GM21381 (cell line): ENCODE data around the gene REXO2.

ENCODE experiments used
- ATAC-seq: cut with Tn5 transposase; IDR thresholded peaks from one replicate; pipeline ENCODE4 v1.9.1; 2021; ENCODE audit warnings: mild to moderate bottlenecking, moderate library complexity; ENCODE audit not compliant: unreplicated experiment

Gene REXO2

DNA sequence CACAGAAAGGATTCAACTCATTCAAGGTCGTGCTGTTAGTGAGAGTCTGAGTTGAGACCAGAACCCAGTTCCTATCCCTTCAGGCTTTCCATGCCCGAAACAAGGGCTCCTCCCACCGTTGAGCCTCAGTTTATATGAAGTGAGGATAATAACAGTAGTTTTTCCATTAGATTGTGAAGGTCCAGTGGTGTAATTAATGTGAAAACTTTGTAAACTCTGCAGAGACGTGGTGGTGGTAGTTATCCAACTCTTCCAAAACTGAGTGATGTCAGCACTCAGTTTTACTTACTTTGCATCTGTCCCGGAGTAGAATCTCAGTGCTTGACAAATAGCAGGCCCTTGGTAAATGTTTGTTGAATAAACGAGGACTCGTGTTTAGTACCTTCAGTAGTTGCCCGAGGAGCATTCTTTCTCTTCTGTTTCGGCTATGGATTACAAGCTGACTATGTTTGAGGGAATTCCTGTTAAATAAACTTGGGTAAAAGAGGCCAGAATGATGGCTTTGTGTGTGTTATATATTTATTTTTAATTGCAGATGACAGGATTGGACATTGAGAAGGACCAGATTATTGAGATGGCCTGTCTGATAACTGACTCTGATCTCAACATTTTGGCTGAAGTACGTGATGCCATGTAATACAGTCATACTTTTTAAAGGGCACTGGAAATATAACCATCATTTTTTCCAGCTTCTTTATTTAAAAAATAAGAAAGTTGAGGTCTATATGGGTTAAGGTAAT, 1.0 kb downstream of the REXO2 start:
- ATAC-seq = no peak

GRCh38 chr11:114440971-114441763, 1.9 kb downstream of the REXO2 start:
- no peak for ATAC-seq

- ATAC-seq = no peak
Measured at GRCh38 chr11:114441921-114442320, 2.7 kb downstream of the REXO2 start.

- ATAC-seq = no peak
Measured at GRCh38 chr11:114442536-114442935, 3.3 kb downstream of the REXO2 start.

DNA sequence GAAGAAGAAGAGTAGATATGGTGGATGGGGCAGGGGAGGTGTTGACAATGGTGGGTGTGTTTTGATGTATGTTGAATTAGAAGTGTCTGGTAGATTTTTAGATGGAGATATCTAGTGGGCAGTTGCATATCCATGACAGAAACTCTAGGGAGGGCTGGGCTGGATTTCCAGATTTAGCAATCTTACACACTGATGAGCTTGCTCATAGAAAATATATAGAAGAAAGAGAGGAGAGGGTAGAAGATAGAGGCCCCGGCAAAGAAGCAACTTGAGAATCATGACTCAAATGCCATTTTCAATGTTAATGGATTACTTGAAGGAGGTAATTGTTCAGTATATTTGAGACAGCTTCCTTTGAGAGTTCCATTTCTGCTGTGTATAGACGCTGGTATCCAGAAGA, 8.2 kb downstream of the REXO2 start:
- no peak for ATAC-seq

DNA sequence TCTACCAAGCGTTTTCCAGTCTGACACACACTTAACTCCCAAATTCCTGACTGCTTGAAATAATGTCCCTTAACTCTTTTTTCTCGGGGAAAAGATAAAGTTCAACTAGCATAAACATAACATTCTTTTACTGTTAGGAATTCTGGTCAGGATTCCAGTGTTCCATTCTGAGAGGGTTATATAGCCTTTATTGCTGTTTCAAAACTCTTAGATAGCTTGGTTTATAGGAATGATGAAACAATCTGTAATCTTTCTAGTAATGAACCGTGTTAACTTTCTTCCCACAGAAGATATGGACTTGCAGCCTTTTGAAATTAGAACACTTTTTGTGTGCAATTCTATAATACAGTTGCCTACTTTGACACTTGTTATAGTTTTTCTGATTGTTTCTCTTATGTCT, 8.6 kb downstream of the REXO2 start:
- ATAC-seq = no peak

- ATAC-seq = no peak
Measured at GRCh38 chr11:114448749-114449482, 9.6 kb downstream of the REXO2 start.

DNA sequence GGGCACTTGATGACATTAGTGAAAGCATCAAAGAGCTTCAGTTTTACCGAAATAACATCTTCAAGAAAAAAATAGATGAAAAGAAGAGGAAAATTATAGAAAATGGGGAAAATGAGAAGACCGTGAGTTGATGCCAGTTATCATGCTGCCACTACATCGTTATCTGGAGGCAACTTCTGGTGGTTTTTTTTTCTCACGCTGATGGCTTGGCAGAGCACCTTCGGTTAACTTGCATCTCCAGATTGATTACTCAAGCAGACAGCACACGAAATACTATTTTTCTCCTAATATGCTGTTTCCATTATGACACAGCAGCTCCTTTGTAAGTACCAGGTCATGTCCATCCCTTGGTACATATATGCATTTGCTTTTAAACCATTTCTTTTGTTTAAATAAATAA, 10.6 kb downstream of the REXO2 start:
- no peak for ATAC-seq

- no peak for ATAC-seq
Measured at GRCh38 chr11:114452399-114452798, 13.1 kb downstream of the REXO2 start.

GRCh38 chr11:114463999-114464398, 24.7 kb downstream of the REXO2 start:
- ATAC-seq = no peak

GRCh38 chr11:114466742-114467141, 27.5 kb downstream of the REXO2 start:
- no peak for ATAC-seq

- no peak for ATAC-seq
Measured at GRCh38 chr11:114472661-114473060, 33.4 kb downstream of the REXO2 start.

DNA sequence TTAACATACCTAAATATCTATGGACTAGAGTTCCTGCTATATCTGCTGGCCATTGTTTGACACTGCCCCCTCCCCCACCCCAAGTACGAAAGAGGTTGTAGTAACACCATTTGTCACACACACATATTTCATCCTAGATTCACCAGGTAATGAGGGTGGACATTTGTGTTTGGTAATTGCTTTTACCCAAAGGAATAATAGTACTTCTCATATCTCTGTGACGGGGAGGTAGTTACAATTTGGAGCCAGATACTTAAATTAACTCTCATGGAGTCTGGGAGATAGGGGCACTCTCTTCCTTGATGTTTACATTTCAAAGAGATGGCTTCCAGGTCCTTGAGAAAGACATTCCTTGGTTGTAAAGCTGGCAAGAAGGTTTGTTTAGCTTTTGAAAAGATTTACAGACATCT, 38.7 kb downstream of the REXO2 start:
- ATAC-seq = no peak

DNA sequence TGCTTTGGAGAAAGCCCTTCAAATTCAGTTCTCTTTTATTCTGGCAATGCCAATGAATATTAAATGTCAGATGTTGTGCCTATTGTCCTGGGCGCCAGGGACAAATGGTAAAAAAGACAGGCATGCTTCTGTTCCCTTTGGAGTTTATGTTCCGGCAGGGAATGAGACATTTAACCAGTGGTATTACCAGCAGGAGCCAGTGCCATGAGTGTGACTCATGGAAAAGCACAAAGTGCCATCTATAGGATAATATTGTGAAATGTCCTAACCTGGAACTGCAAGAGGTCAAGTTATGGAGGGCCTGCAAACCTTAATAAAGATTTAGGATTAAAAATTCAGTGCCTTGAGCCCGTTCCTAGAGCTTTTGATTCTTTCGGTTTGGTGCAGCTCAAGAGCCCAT, 39.5 kb downstream of the REXO2 start:
- no peak for ATAC-seq

DNA sequence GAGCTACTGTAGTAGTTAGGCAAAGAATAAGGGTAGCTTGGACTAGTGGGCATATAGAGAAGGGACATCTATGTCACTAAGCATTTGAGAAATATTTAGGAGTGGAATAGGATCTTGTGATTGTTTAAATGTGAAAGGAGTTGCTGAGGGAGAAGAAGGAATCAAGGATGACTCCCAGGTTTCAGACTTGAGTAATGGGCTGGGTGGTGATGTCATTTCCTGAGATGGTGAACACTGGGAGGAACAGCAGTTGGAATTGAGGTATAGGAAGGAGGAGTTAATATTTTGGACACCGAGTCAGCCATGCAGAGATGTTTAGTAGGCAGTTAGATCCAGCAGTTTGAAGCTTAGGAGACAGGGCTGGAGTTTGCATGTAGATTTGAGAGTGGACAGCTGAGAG, 40.1 kb downstream of the REXO2 start:
- no peak for ATAC-seq

GRCh38 chr11:114482114-114482513, 42.8 kb downstream of the REXO2 start:
- ATAC-seq = no peak

- ATAC-seq = no peak
Measured at GRCh38 chr11:114483929-114484328, 44.7 kb downstream of the REXO2 start.

- no peak for ATAC-seq
Measured at GRCh38 chr11:114496915-114497314, 57.6 kb downstream of the REXO2 start.

DNA sequence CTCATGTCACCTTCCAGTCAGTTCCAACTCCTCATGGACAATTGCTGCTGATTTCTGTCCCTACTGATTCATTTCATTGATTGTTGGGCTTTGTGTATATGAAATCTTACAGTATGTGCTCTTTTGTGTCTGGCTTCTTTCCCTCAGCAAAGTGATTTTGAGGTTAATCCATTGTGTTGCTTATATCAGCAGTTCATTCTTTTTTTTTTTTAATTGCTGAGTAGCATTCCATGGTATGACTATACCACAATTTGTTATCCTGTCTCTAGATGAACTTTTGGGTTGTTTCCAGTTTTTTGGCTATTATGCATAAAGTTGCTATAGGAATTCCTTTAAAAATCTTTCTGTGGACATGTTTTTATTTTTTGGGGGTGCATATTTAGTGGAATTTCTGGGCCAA, 60.5 kb downstream of the REXO2 start:
- no peak for ATAC-seq
